Measurements from ENCODE around the gene PYGO1.

PYGO1 gene

DNA sequence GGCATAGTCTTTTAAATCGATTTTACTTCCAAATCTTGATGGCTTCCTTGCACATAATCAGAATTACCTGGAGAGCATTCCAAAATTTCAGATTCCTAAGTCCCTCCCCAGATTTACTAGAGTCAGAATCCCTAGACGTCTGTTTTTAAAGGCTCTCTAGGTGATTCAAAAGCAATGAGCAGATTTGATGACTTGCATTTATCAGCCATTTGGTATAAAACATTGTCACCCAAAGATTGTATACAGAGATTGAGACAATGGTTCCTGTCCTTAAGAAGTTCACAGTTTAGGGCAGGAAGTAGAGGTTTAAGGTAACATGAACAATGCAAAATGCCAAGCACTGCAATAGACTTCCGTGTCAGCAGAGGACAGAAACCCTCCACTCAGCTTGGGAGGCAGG, 2.6 kb upstream of the PYGO1 start:
- DNase-seq (ENCODE audit: low read depth in 1 of 2, low spot score in 1 of 2) = no peak
- TF ChIP-seq, protein P1, sequence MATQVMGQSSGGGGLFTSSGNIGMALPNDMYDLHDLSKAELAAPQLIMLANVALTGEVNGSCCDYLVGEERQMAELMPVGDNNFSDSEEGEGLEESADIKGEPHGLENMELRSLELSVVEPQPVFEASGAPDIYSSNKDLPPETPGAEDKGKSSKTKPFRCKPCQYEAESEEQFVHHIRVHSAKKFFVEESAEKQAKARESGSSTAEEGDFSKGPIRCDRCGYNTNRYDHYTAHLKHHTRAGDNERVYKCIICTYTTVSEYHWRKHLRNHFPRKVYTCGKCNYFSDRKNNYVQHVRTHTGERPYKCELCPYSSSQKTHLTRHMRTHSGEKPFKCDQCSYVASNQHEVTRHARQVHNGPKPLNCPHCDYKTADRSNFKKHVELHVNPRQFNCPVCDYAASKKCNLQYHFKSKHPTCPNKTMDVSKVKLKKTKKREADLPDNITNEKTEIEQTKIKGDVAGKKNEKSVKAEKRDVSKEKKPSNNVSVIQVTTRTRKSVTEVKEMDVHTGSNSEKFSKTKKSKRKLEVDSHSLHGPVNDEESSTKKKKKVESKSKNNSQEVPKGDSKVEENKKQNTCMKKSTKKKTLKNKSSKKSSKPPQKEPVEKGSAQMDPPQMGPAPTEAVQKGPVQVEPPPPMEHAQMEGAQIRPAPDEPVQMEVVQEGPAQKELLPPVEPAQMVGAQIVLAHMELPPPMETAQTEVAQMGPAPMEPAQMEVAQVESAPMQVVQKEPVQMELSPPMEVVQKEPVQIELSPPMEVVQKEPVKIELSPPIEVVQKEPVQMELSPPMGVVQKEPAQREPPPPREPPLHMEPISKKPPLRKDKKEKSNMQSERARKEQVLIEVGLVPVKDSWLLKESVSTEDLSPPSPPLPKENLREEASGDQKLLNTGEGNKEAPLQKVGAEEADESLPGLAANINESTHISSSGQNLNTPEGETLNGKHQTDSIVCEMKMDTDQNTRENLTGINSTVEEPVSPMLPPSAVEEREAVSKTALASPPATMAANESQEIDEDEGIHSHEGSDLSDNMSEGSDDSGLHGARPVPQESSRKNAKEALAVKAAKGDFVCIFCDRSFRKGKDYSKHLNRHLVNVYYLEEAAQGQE (IDR thresholded peaks at IDR 0.05; ENCODE audit: insufficient replicate concordance, low read depth) = no peak
- TF ChIP-seq SPI1 (IDR thresholded peaks at IDR 0.05; ENCODE audit: borderline replicate concordance, low read depth) = no peak
- TF ChIP-seq POLR2AphosphoS5 (IDR thresholded peaks at IDR 0.05; ENCODE audit: low read depth) = no peak
- no peak for TF ChIP-seq GABPA (IDR thresholded peaks at IDR 0.05; ENCODE audit: low read depth)
- TF ChIP-seq, protein P2, sequence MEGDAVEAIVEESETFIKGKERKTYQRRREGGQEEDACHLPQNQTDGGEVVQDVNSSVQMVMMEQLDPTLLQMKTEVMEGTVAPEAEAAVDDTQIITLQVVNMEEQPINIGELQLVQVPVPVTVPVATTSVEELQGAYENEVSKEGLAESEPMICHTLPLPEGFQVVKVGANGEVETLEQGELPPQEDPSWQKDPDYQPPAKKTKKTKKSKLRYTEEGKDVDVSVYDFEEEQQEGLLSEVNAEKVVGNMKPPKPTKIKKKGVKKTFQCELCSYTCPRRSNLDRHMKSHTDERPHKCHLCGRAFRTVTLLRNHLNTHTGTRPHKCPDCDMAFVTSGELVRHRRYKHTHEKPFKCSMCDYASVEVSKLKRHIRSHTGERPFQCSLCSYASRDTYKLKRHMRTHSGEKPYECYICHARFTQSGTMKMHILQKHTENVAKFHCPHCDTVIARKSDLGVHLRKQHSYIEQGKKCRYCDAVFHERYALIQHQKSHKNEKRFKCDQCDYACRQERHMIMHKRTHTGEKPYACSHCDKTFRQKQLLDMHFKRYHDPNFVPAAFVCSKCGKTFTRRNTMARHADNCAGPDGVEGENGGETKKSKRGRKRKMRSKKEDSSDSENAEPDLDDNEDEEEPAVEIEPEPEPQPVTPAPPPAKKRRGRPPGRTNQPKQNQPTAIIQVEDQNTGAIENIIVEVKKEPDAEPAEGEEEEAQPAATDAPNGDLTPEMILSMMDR (IDR thresholded peaks at IDR 0.05; ENCODE audit: insufficient read depth, low read length) = no peak
- Histone ChIP-seq H3K27me3 (ENCODE audit: insufficient read depth, poor library complexity, severe bottlenecking) (peaks cover 34% of the 10 kb centered on the region), H3K4me3 (replicated peaks; ENCODE audit: insufficient read depth, low read length) (no peak overlapping the region), H3K27ac (replicated peaks) (no peak overlapping the region)

DNA sequence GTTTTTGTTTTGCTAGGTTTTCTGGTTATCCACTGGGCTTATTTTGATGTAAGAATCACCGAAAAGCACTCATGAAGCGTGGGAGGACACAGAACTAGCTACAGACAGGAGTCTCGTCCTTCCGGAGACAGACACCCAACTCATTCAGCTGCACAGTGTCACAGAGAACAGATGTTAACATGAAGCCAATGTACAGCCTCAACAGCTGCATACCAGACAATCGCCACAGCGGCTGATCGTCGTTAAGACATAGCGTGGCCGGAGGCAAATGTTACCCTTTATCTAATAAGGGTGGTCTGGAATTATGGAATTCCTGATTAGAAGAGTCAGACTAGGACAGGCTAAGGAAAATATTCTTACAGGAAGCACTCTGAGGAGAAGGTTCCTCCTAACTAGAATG, 1.1 kb upstream of the PYGO1 start:
- no peak for DNase-seq (ENCODE audit: low read depth in 1 of 2, low spot score in 1 of 2)

DNA sequence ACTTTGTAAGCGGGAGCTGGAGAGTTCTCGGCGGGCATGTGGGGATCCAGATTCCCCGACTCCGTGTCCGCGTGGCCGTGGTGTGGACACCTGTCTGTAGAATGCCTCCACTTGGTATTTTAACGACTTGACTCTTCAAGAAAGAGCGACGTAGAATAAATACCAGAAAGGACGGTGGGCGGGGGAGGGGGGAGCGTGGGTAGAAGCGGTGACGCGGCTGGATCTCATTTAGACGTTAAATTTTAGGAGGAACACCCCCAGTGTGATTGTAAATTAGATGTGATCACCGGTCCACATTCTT, 620 bp upstream of the PYGO1 start:
- no peak for DNase-seq (ENCODE audit: low read depth in 1 of 2, low spot score in 1 of 2)
- peaks cover 43% of the 10 kb centered on the region for H3K27me3 ChIP-seq (ENCODE audit: insufficient read depth, poor library complexity, severe bottlenecking)
- TF ChIP-seq, protein P2 (IDR thresholded peaks at IDR 0.05; ENCODE audit: insufficient read depth, low read length) = no peak
- TF ChIP-seq SPI1 (IDR thresholded peaks at IDR 0.05; ENCODE audit: borderline replicate concordance, low read depth) (no peak), GABPA (IDR thresholded peaks at IDR 0.05; ENCODE audit: low read depth) (no peak), POLR2AphosphoS5 (IDR thresholded peaks at IDR 0.05; ENCODE audit: low read depth) (no peak)
- TF ChIP-seq, protein P1 (IDR thresholded peaks at IDR 0.05; ENCODE audit: insufficient replicate concordance, low read depth) = no peak
- H3K4me3 ChIP-seq (replicated peaks; ENCODE audit: insufficient read depth, low read length) = no peak overlapping the region
- no peak overlapping the region for H3K27ac ChIP-seq (replicated peaks)

More for the DNA sequence above, 1.1 kb upstream of the PYGO1 start:
- H3K4me3 ChIP-seq (replicated peaks; ENCODE audit: insufficient read depth, low read length) = no peak overlapping the region
- TF ChIP-seq POLR2AphosphoS5 (IDR thresholded peaks at IDR 0.05; ENCODE audit: low read depth) = no peak
- TF ChIP-seq, protein P1 (IDR thresholded peaks at IDR 0.05; ENCODE audit: insufficient replicate concordance, low read depth) = no peak
- no peak for TF ChIP-seq GABPA (IDR thresholded peaks at IDR 0.05; ENCODE audit: low read depth)
- TF ChIP-seq SPI1 (IDR thresholded peaks at IDR 0.05; ENCODE audit: borderline replicate concordance, low read depth) = no peak
- H3K27ac ChIP-seq (replicated peaks) = no peak overlapping the region
- H3K27me3 ChIP-seq (ENCODE audit: insufficient read depth, poor library complexity, severe bottlenecking) = peaks cover 41% of the 10 kb centered on the region
